Measurements from ENCODE around the gene FHIT.
"Not testable (repeated sequence)": the region's sequence is repeated elsewhere in the genome, so short reads cannot be mapped to it uniquely, and the experiment has no call there.

DNA sequence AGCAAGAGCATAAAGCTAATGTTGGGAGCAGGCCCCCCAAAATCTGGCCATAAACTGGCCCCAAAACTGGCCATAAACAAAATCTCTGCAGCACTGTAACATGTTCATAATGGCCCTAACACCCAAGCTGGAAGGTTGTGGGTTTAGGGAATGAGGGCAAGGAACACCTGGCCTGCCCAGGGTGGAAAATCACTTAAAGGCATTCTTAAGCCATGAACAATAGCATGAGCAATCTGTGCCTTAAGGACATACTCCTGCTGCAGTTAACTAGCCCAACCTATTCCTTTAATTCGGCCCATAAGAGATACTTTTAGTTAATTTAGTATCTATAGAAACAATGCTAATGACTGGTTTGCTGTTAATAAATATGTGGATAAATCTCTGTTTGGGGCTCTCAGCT lies 264.1 kb downstream of the FHIT start:
- TF ChIP-seq ZNF274 (IDR thresholded peaks at IDR 0.05; ENCODE audit: low read depth, low read length); YY1 (IDR thresholded peaks at IDR 0.05; ENCODE audit: insufficient read depth, insufficient read length); SUZ12 (IDR thresholded peaks at IDR 0.05; ENCODE audit: extremely low read depth, insufficient read depth, insufficient read length): not testable (repeated sequence)
